Activated T-helper 17 cell treated with anti-CD3 and anti-CD28 coated beads, Interleukin-2, amount 50 U/mL, for 72 hours (primary cell): ENCODE measurements around the gene USP9X. TPM values are rescaled to one million over a fixed set of nuclear protein-coding genes. Genes with fewer than 3 reads are reported as not detected.
"Not testable (repeated sequence)": the region's sequence is repeated elsewhere in the genome, so short reads cannot be mapped to it uniquely, and the experiment has no call there.

ENCODE experiments used
- ATAC-seq: fragments of 150-1000 bp; cut with Tn5 transposase; replicated peaks from 2 replicates; pipeline ENCODE4 v1.10.0; 2021; ENCODE audit warnings: mild to moderate bottlenecking, moderate library complexity
- H3K27ac Mint-ChIP-seq: one replicate; pipeline ENCODE4 v1.8.0; 2022; ENCODE audit warnings: mixed read lengths
- H3K27me3 Mint-ChIP-seq: one replicate; pipeline ENCODE4 v1.8.0; 2022; ENCODE audit warnings: mixed read lengths
- H3K36me3 Mint-ChIP-seq: one replicate; pipeline ENCODE4 v1.8.0; 2022; ENCODE audit warnings: low read depth, mild to moderate bottlenecking, mixed read lengths
- H3K4me1 Mint-ChIP-seq: one replicate; pipeline ENCODE4 v1.8.0; 2022; ENCODE audit warnings: mixed read lengths
- H3K4me3 Mint-ChIP-seq: one replicate; pipeline ENCODE4 v1.8.0; 2022; ENCODE audit warnings: mild to moderate bottlenecking, mixed read lengths
- H3K9me3 Mint-ChIP-seq: one replicate; pipeline ENCODE4 v1.8.0; 2022; ENCODE audit warnings: mixed read lengths
- total RNA-seq, 2 donors: library from RNA; stranded (reverse); gene quantifications; one replicate each; pipeline ENCODE4 v1.2.3, GENCODE V29; 2022

Gene USP9X
- 10 to 100 TPM; 49.3 to 63.3 TPM for total RNA-seq

- Mint-ChIP-seq H3K36me3 (peaks cover 32% of the 10 kb centered on the region), H3K4me3 (peak within 1 kb of the TSS; percentile 91), H3K4me1 (peaks cover 6% of the 10 kb centered on the region), H3K9me3 (no peaks in the 10 kb centered on the region), H3K27me3 (no peaks in the 10 kb centered on the region), H3K27ac (peak within 1 kb of the TSS; percentile 98)
- ATAC-seq = peak; percentile 71
These were observed at the start of gene USP9X for GRCh38 chrX:41084893-41085511. USP9X (plus strand) TSS chrX:41085445; CDS start chrX:41123629, 38,184 bp downstream.

GRCh38 chrX:41035582-41035981 lies 49.7 kb upstream of the USP9X start:
- Mint-ChIP-seq H3K4me1 (no peaks in the 10 kb centered on the region), H3K4me3 (no peak overlapping the region), H3K9me3 (no peaks in the 10 kb centered on the region), H3K27me3 (no peaks in the 10 kb centered on the region), H3K27ac (no peak overlapping the region), H3K36me3 (no peaks in the 10 kb centered on the region)
- ATAC-seq = no peak

- H3K9me3 Mint-ChIP-seq = no peaks in the 10 kb centered on the region
- no peak overlapping the region for H3K27ac Mint-ChIP-seq
- H3K27me3 Mint-ChIP-seq = no peaks in the 10 kb centered on the region
- no peaks in the 10 kb centered on the region for H3K4me1 Mint-ChIP-seq
- no peak for ATAC-seq
- H3K4me3 Mint-ChIP-seq = no peak overlapping the region
- H3K36me3 Mint-ChIP-seq = no peaks in the 10 kb centered on the region
These were observed 48.4 kb upstream of the USP9X start for GRCh38 chrX:41036668-41037326.

- H3K4me3 Mint-ChIP-seq = no peak overlapping the region
- no peaks in the 10 kb centered on the region for H3K9me3 Mint-ChIP-seq
- no peak for ATAC-seq
- H3K27ac Mint-ChIP-seq = no peak overlapping the region
- no peaks in the 10 kb centered on the region for H3K36me3 Mint-ChIP-seq
- H3K27me3 Mint-ChIP-seq = no peaks in the 10 kb centered on the region
- no peaks in the 10 kb centered on the region for H3K4me1 Mint-ChIP-seq
These were observed 42.0 kb upstream of the USP9X start for GRCh38 chrX:41043196-41043595.

- H3K4me3 Mint-ChIP-seq = no peak overlapping the region
- no peak for ATAC-seq
- H3K27ac Mint-ChIP-seq = no peak overlapping the region
- H3K9me3 Mint-ChIP-seq = no peaks in the 10 kb centered on the region
- H3K36me3 Mint-ChIP-seq = no peaks in the 10 kb centered on the region
- no peaks in the 10 kb centered on the region for H3K27me3 Mint-ChIP-seq
- no peaks in the 10 kb centered on the region for H3K4me1 Mint-ChIP-seq
These were observed 41.4 kb upstream of the USP9X start for GRCh38 chrX:41043674-41044345.

GRCh38 chrX:41045960-41046567 lies 39.2 kb upstream of the USP9X start:
- ATAC-seq = no peak
- Mint-ChIP-seq H3K4me1 (no peaks in the 10 kb centered on the region), H3K36me3 (no peaks in the 10 kb centered on the region), H3K27me3 (no peaks in the 10 kb centered on the region), H3K4me3 (no peak overlapping the region), H3K27ac (no peak overlapping the region), H3K9me3 (no peaks in the 10 kb centered on the region)

GRCh38 chrX:41047878-41048534 lies 37.2 kb upstream of the USP9X start:
- H3K27ac Mint-ChIP-seq = no peak overlapping the region
- H3K27me3 Mint-ChIP-seq = no peaks in the 10 kb centered on the region
- H3K4me1 Mint-ChIP-seq = no peaks in the 10 kb centered on the region
- no peaks in the 10 kb centered on the region for H3K36me3 Mint-ChIP-seq
- H3K9me3 Mint-ChIP-seq = no peaks in the 10 kb centered on the region
- no peak for ATAC-seq
- H3K4me3 Mint-ChIP-seq = no peak overlapping the region

GRCh38 chrX:41050359-41050758 lies 34.9 kb upstream of the USP9X start:
- Mint-ChIP-seq H3K36me3 (no peaks in the 10 kb centered on the region), H3K27ac (no peak overlapping the region), H3K27me3 (no peaks in the 10 kb centered on the region), H3K4me3 (no peak overlapping the region), H3K4me1 (no peaks in the 10 kb centered on the region), H3K9me3 (no peaks in the 10 kb centered on the region)
- no peak for ATAC-seq

GRCh38 chrX:41051288-41051687 lies 34.0 kb upstream of the USP9X start:
- no peak overlapping the region for H3K4me3 Mint-ChIP-seq
- no peaks in the 10 kb centered on the region for H3K27me3 Mint-ChIP-seq
- H3K27ac Mint-ChIP-seq = no peak overlapping the region
- H3K4me1 Mint-ChIP-seq = no peaks in the 10 kb centered on the region
- H3K9me3 Mint-ChIP-seq = no peaks in the 10 kb centered on the region
- no peaks in the 10 kb centered on the region for H3K36me3 Mint-ChIP-seq
- no peak for ATAC-seq

- Mint-ChIP-seq H3K27ac (no peak overlapping the region), H3K36me3 (no peaks in the 10 kb centered on the region), H3K4me1 (no peaks in the 10 kb centered on the region), H3K4me3 (no peak overlapping the region), H3K27me3 (no peaks in the 10 kb centered on the region), H3K9me3 (no peaks in the 10 kb centered on the region)
- no peak for ATAC-seq
These were observed 29.5 kb upstream of the USP9X start for GRCh38 chrX:41055740-41056139.

GRCh38 chrX:41063276-41063675 lies 22.0 kb upstream of the USP9X start:
- not testable (repeated sequence) for H3K4me3 Mint-ChIP-seq, H3K27me3 Mint-ChIP-seq, H3K27ac Mint-ChIP-seq, H3K4me1 Mint-ChIP-seq, H3K9me3 Mint-ChIP-seq, ATAC-seq, H3K36me3 Mint-ChIP-seq

- Mint-ChIP-seq H3K36me3 (no peaks in the 10 kb centered on the region), H3K4me1 (no peaks in the 10 kb centered on the region), H3K9me3 (no peaks in the 10 kb centered on the region), H3K27ac (no peak overlapping the region), H3K27me3 (no peaks in the 10 kb centered on the region), H3K4me3 (no peak overlapping the region)
- ATAC-seq = no peak
These were observed 21.2 kb upstream of the USP9X start for GRCh38 chrX:41064018-41064417.

GRCh38 chrX:41066391-41066790 lies 18.9 kb upstream of the USP9X start:
- Mint-ChIP-seq H3K4me1 (no peaks in the 10 kb centered on the region), H3K27ac (no peak overlapping the region), H3K9me3 (no peaks in the 10 kb centered on the region), H3K27me3 (no peaks in the 10 kb centered on the region), H3K36me3 (no peaks in the 10 kb centered on the region), H3K4me3 (no peak overlapping the region)
- ATAC-seq = no peak

- H3K27me3 Mint-ChIP-seq = no peaks in the 10 kb centered on the region
These were observed 18.3 kb upstream of the USP9X start for GRCh38 chrX:41066969-41067368.

More at GRCh38 chrX:41066969-41067368, 18.3 kb upstream of the USP9X start:
- ATAC-seq = no peak
- no peaks in the 10 kb centered on the region for H3K36me3 Mint-ChIP-seq
- no peak overlapping the region for H3K4me3 Mint-ChIP-seq
- H3K4me1 Mint-ChIP-seq = no peaks in the 10 kb centered on the region
- H3K9me3 Mint-ChIP-seq = no peaks in the 10 kb centered on the region
- no peak overlapping the region for H3K27ac Mint-ChIP-seq
